GM10266 (cell line): ENCODE results near the gene BCAS3.
"Not testable (repeated sequence)": the region's sequence is repeated elsewhere in the genome, so short reads cannot be mapped to it uniquely, and the experiment has no call there.

Experiments used
- DNase-seq: peaks from one replicate; pipeline ENCODE4 v3.0.0; 2012; ENCODE audit errors: extremely low spot score
- CTCF ChIP-seq: IDR thresholded peaks from 2 replicates; pipeline ENCODE4 v1.5.1; 2012; ENCODE audit warnings: mild to moderate bottlenecking, low read depth; ENCODE audit not compliant: control insufficient read depth, insufficient read depth; ENCODE audit errors: missing control alignments

BCAS3 gene

GRCh38 chr17:60792250-60792898, 114.7 kb downstream of the BCAS3 start:
- no peak for TF ChIP-seq CTCF
- no peak for DNase-seq

- DNase-seq, result no peak
- TF ChIP-seq CTCF, result no peak
Measured at GRCh38 chr17:60798576-60798975, 120.9 kb downstream of the BCAS3 start.

- TF ChIP-seq CTCF, result no peak
- DNase-seq, result no peak
Measured at GRCh38 chr17:60802377-60802776, 124.7 kb downstream of the BCAS3 start.

- DNase-seq, result no peak
- TF ChIP-seq CTCF, result no peak
Measured at GRCh38 chr17:60803059-60803458, 125.4 kb downstream of the BCAS3 start.

GRCh38 chr17:60804831-60805230, 127.2 kb downstream of the BCAS3 start:
- TF ChIP-seq CTCF, result no peak
- no peak for DNase-seq

- no peak for TF ChIP-seq CTCF
- no peak for DNase-seq
Measured at GRCh38 chr17:60809421-60809820, 131.8 kb downstream of the BCAS3 start.

- DNase-seq, result not testable (repeated sequence)
Measured at GRCh38 chr17:60814941-60815340, 137.3 kb downstream of the BCAS3 start.

GRCh38 chr17:60817192-60817591, 139.5 kb downstream of the BCAS3 start:
- TF ChIP-seq CTCF, result no peak
- no peak for DNase-seq
